HG03520 (cell line): ENCODE measurements around the gene USP24.
"Not testable (repeated sequence)": the region's sequence is repeated elsewhere in the genome, so short reads cannot be mapped to it uniquely, and the experiment has no call there.

Source experiments
- ATAC-seq: cut with Tn5 transposase; IDR thresholded peaks from one replicate; pipeline ENCODE4 v1.9.1; 2021; ENCODE audit warnings: mild to moderate bottlenecking, moderate library complexity; ENCODE audit not compliant: unreplicated experiment

USP24 gene

DNA sequence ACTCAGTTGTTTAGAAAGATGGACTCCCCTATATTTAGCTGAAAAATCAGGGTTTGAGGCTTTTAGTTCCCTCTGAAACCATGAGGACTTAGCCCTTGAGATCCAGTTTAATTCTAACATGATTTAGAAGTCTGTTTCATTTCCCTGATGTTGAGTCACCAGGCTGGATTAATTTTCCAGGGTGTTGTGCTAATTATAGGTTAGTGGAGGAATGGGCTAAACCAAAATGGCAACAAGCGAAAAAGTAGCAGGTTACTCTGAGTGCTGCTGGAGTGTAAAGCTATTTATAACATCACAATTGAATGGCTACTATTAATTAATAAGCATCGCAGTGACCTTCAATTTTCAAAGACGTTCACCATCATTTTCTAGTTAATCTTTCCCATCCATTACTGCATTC is 15.5 kb upstream of the USP24 start:
- ATAC-seq: no peak

DNA sequence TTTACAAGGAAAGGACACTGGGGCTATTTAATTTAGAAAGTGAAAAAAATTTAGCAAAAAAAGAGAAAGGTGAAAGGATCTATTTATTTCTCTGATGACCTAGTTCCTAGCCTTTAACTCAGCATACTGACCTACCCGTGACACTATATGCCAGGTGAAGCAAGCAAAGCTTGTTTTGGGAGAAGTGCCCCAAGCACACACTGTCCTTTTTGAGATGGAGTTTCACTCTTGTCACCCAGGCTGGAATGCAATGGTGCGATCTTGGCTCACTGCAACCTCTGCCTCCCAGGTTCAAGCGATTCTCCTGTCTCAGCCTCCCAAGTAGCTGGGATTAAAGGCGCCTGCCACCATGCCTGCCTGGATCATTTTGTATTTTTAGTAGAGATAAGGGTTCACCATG is 14.6 kb upstream of the USP24 start:
- not testable (repeated sequence) for ATAC-seq

- ATAC-seq: no peak
These were observed 10.1 kb upstream of the USP24 start for GRCh38 chr1:55225228-55225627.

- no peak for ATAC-seq
These were observed 9.6 kb upstream of the USP24 start for GRCh38 chr1:55224729-55225128.

GRCh38 chr1:55222152-55222551 is 7.0 kb upstream of the USP24 start:
- no peak for ATAC-seq

- no peak for ATAC-seq
These were observed 2.2 kb upstream of the USP24 start for GRCh38 chr1:55217226-55217986.

- no peak for ATAC-seq
These were observed 932 bp upstream of the USP24 start for GRCh38 chr1:55216096-55216495.

- ATAC-seq: peak; percentile 16
These were observed 300 bp downstream of the USP24 start for GRCh38 chr1:55214934-55215193.

- ATAC-seq: peak; percentile 13
These were observed 791 bp downstream of the USP24 start for GRCh38 chr1:55214212-55214933.

DNA sequence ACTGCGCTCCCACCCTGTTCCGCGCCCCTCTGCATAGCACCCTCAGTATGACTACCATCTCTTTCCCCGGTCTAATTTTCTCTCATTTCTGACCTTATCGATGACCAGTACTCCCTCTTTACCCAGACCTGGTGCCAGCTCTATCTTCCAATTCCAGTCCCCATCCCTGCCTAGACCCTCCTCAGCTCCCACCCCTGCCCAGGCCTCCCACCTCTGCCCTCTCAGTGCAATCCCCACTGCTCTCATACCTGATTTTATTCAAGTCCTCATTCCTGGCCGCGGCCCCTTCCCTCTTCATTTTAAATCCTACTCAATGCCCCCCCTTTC is 1.3 kb downstream of the USP24 start:
- no peak for ATAC-seq

- ATAC-seq: no peak
These were observed 1.8 kb downstream of the USP24 start for GRCh38 chr1:55213151-55213884.

GRCh38 chr1:55212349-55213150 is 2.6 kb downstream of the USP24 start:
- no peak for ATAC-seq

DNA sequence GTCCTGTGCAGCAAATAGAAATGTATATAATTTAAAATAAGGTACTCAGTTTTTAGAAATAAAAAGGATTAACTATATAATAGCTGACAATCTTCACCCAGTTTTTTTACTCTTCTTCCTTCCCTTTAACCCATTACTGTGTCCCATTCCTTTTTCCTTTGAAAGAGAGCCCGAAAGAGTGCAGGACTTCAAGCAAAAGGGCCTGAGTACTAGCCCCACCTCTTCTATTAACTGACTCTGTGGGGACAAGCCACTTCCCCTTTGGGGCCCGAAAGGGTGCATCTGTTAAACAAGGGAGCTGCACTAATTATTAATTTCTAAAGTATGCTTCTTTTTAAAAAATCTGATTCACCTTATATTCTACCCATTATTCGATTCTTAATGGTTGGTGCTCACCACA is 3.3 kb downstream of the USP24 start:
- ATAC-seq: no peak

GRCh38 chr1:55210990-55211801 is 4.0 kb downstream of the USP24 start:
- no peak for ATAC-seq

DNA sequence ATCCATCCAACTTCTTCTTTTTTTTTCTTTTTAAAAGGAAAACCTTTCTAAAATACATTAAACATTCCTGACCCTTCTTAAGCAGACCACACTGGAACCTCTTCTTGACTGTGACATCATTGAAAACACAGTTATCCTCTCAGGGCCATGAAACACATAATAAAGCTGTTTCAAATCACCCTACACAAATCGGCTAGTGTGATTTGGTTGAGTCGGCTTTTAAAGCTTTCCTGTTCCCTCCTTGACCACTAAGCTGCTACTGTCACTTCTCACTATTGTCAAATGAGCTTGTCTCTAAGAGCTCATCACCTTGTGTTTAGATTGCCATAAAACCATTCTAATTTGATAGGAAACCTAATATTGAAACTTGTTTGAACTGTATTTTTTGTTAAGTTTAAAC is 5.9 kb downstream of the USP24 start:
- ATAC-seq: no peak

GRCh38 chr1:55206210-55206609 is 9.0 kb downstream of the USP24 start:
- ATAC-seq: no peak

GRCh38 chr1:55204997-55205396 is 10.2 kb downstream of the USP24 start:
- peak; percentile 75 for ATAC-seq

DNA sequence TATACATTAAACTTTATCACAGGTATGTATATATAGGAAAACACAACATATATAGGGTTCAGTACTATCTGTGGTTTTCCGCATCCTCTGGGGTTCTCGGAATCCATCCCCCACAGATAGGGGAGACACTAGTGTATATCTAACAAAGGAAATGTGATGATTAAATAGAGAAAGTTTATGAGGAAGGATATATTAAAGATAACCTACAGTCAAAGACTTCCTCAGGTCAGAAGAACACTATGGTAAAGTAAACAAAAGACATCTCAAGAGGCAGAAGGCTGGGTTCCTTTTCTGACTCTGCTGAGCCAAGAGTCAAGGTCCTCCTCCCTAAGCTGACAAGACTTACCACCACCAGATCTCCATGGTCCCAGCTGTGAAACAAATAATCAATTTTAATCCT is 12.1 kb downstream of the USP24 start:
- ATAC-seq: no peak

GRCh38 chr1:55200667-55201066 is 14.5 kb downstream of the USP24 start:
- ATAC-seq: no peak

DNA sequence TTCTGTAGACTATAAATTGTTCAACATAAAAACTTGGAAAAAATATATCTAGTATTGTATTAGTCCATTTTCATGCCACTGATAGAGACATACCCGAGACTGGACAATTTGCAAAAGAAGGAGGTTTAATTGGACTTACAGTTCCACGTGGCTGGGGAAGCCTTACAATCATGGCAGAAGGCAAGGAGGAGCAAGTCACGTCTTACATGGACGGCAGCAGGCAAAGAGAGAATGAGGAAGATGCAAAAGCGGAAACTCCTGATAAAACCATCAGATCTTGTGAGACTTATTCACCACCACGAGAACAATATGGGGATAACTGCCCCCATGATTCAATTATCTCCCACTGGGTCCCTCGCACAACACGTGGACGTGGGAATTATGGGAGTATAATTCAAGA is 15.4 kb downstream of the USP24 start:
- not testable (repeated sequence) for ATAC-seq

- ATAC-seq: no peak
These were observed 17.1 kb downstream of the USP24 start for GRCh38 chr1:55198044-55198443.
